Measurements from ENCODE around the gene BCLAF3. TPM values are rescaled to one million over a fixed set of nuclear protein-coding genes. Genes with fewer than 3 reads are reported as not detected.

Gene BCLAF3
- total RNA-seq, 1 donor from 2014 or later = 11.8 TPM

DNA sequence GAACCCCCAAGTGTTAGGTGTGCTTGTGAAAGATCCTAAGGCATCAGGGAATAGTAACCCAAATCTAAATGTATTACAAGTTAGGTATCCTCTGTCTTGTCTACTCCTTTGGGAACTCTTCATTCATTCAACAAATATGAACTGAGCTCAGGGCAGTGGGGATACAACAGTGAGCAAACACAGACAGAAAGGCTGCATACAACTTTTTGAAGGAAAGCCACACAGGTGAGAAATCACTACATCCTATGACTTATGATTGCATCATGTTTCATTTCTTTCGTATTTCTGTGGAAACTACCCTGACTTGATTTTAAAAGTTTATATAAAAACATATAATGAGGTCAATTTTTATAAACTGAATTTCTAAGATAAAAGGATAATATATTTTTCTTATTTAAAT, 43.2 kb downstream of the BCLAF3 start:
- H3K36me3 ChIP-seq = no peaks in the 10 kb centered on the region
- TF ChIP-seq, protein P1, sequence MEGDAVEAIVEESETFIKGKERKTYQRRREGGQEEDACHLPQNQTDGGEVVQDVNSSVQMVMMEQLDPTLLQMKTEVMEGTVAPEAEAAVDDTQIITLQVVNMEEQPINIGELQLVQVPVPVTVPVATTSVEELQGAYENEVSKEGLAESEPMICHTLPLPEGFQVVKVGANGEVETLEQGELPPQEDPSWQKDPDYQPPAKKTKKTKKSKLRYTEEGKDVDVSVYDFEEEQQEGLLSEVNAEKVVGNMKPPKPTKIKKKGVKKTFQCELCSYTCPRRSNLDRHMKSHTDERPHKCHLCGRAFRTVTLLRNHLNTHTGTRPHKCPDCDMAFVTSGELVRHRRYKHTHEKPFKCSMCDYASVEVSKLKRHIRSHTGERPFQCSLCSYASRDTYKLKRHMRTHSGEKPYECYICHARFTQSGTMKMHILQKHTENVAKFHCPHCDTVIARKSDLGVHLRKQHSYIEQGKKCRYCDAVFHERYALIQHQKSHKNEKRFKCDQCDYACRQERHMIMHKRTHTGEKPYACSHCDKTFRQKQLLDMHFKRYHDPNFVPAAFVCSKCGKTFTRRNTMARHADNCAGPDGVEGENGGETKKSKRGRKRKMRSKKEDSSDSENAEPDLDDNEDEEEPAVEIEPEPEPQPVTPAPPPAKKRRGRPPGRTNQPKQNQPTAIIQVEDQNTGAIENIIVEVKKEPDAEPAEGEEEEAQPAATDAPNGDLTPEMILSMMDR (IDR thresholded peaks at IDR 0.05) = no peak
- no peak for TF ChIP-seq POLR2A (IDR thresholded peaks at IDR 0.05)
- no peak for TF ChIP-seq POLR2AphosphoS5 (IDR thresholded peaks at IDR 0.05; ENCODE audit: insufficient read depth in 1 of 2, low read depth in 1 of 2)
- no peaks in the 10 kb centered on the region for H3K27me3 ChIP-seq
- DNase-seq (ENCODE audit: extremely low spot score in 2 of 2) = no peak
- no peaks in the 10 kb centered on the region for H3K4me1 ChIP-seq
- no peaks in the 10 kb centered on the region for H3K9me3 ChIP-seq
- no peak overlapping the region for H3K4me3 ChIP-seq
- intact Hi-C loops (cut with DNase I) = no loop called here
- H3K27ac ChIP-seq = no peak overlapping the region

MicroRNAs within 50 kb of the gene (microRNA counts, 767-probe panel; counts per million panel counts)
- 238 to 261 counts per million in 2 donors for microRNA hsa-miR-23c

Small RNA genes within 50 kb of the gene (microRNA-seq; reads per million reads assigned to microRNA genes)
- 315 reads per million, percentile 65 among the genes with 10 or more reads in this experiment for gene MIR23C (ENCODE audit: borderline number of aligned reads, borderline replicate concordance)

Small RNA genes within 50 kb of the gene (small RNA-seq; reads per million reads assigned to genes)
- 0.26 reads per million for gene MIR23C
- not detected for gene RF00019

Other genes starting within 250 kb of the BCLAF3 start
- gene SH3KBP1, start 103.5 kb downstream of the BCLAF3 start, total RNA-seq = 16.9 TPM
- 0.98 TPM for gene MAP7D2, start 125.8 kb upstream of the BCLAF3 start, total RNA-seq
- gene EIF1AX, start 150.8 kb upstream of the BCLAF3 start, total RNA-seq = 47.6 TPM